Measurements from ENCODE around the gene GCAT. TPM values are rescaled to one million over a fixed set of nuclear protein-coding genes. Genes with fewer than 3 reads are reported as not detected.
"Not testable (repeated sequence)": the region's sequence is repeated elsewhere in the genome, so short reads cannot be mapped to it uniquely, and the experiment has no call there.

Gene GCAT
- total and polyA plus RNA-seq, 9 of the 15 experiments (the other 6 are each of a cell fraction or from before 2014, with no cell fraction given), result 1.9 to 69.9 (median 26.4) TPM

DNA sequence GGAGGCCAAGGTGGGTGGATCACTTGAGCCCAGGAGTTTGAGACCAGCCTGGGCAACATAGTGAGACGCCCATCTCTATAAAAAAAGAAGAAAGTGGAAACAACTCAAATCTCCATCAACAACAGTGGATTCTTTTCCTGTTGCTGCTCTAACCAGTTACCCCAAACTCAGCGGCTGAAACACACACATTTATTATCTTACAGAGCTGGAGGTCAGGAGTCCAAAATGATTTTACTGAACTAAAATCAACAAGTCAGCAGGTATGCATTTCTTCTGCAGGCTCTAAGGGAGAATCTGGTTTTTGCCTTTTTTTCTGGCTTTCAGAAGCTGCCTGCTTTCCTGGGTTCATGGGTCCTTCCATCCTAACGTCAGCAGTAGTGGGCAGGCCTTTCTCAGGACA is 11.7 kb upstream of the GCAT start (continued):
- TF ChIP-seq, protein P1, sequence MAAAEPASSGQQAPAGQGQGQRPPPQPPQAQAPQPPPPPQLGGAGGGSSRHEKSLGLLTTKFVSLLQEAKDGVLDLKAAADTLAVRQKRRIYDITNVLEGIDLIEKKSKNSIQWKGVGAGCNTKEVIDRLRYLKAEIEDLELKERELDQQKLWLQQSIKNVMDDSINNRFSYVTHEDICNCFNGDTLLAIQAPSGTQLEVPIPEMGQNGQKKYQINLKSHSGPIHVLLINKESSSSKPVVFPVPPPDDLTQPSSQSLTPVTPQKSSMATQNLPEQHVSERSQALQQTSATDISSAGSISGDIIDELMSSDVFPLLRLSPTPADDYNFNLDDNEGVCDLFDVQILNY (CRISPR knock-in tag; IDR thresholded peaks at IDR 0.05), result no peak
- TF ChIP-seq ZNF778 (CRISPR knock-in tag; IDR thresholded peaks at IDR 0.05) (no peak), TBL1XR1 (IDR thresholded peaks at IDR 0.05; ENCODE audit: low read length in 2 of 2) (no peak), NR2C2 (CRISPR knock-in tag; IDR thresholded peaks at IDR 0.05) (no peak), NR2C2 (tag; IDR thresholded peaks at IDR 0.05) (no peak), GATAD2B (IDR thresholded peaks at IDR 0.05; ENCODE audit: borderline replicate concordance) (no peak), TAF15 (IDR thresholded peaks at IDR 0.05; ENCODE audit: low read depth, low read length) (no peak)

DNA sequence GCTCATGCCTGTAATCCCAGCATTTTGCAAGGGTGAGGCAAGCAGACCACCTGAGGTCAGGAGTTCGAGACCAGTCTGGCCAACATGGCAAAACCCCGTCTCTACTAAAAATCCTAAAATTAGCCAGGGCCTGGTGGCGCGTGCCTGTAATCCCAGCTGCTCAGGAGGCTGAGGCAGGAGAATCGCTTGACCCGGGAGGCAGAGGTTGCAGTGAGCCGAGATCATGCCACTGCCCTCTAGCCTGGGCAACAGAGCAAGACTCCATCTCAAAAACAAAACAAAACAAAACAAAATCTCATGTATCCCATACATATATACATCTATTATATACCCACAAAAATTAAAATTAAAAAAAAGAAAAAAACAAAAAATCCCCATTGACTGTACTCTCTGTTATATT is 10.5 kb upstream of the GCAT start:
- in situ Hi-C loops (cut with MboI); H3K4me2 ChIP-seq (ENCODE audit: insufficient read depth, low read length); H3K79me2 ChIP-seq (ENCODE audit: control insufficient read depth, insufficient read depth, low read length); H3K4me3 ChIP-seq; H3K36me3 ChIP-seq (ENCODE audit: control insufficient read depth, insufficient read depth, low read length); H3K9ac ChIP-seq (ENCODE audit: insufficient read depth in 1 of 2, low read depth in 2 of 2, low read length in 2 of 2); H3K27me3 ChIP-seq (ENCODE audit: control insufficient read depth in 2 of 2, insufficient read depth in 2 of 2, low read length in 2 of 2); ATAC-seq; H4K20me1 ChIP-seq (replicated peaks; ENCODE audit: control insufficient read depth, insufficient read depth, low read length); intact Hi-C loops (cut with micrococcal nuclease); BruUV-seq (replicated peaks); FAIRE-seq; H3K9me1 ChIP-seq (ENCODE audit: control insufficient read depth, insufficient read depth, low read length); H3K27ac ChIP-seq (ENCODE audit: extremely low read depth, low read depth, low read length); H3K9me3 ChIP-seq (replicated peaks; ENCODE audit: control insufficient read depth, insufficient read depth, low read depth, low read length); DNase-seq (ENCODE audit: extremely low read depth in 1 of 4, low spot score in 3 of 4); CTCF ChIA-PET (ENCODE audit: low intra/inter-chr PET ratio): not testable (repeated sequence)
- POLR2A ChIA-PET, result interaction anchor here (0.6 kb wide), 1 partner anchor 16 kb away, joined by 3 read pairs; no protein-coding TSS in a partner anchor
- WGBS (ENCODE audit: insufficient coverage, low coverage, missing lambda C conversion rate), result 84% methylated on average over 6 of the region's 7 CpGs
- peak overlapping the region; percentile 32; the same call in 1 of the 2 replicates for H2AFZ ChIP-seq (ENCODE audit: low read depth, low read length)
- peaks cover 2 to 13% of the 10 kb centered on the region in 2 experiments; a peak in 4 of 5 replicates for H3K4me1 ChIP-seq (replicated peaks in 1 of 2; ENCODE audit: control insufficient read depth in 2 of 2, insufficient read depth in 2 of 2, low read length in 2 of 2)
